ENCODE data around the gene BZW2.

The BZW2 gene

GRCh38 chr7:16645593-16646471 is at the start of gene BZW2, which contains the start of gene ANKMY2:
Gene BZW2, plus strand, starts transcription at chr7:16646181. Its CDS starts 19,263 bp downstream, at chr7:16665444.
Gene ANKMY2, minus strand, starts transcription at chr7:16645754. Its CDS starts 181 bp downstream, at chr7:16645573.
- Histone ChIP-seq H4K20me1 (ENCODE audit: control insufficient read depth, insufficient read depth, low read depth, low read length) (peaks cover 32% of the 10 kb centered on the region), H3K9me2 (replicated peaks; ENCODE audit: control insufficient read depth, low read length) (no peaks in the 10 kb centered on the region), H3F3A (ENCODE audit: control insufficient read depth, insufficient read depth) (peaks cover 19% of the 10 kb centered on the region), H3K27me3 (ENCODE audit: control insufficient read depth, low read length) (no peaks in the 10 kb centered on the region), H3K4me3 (ENCODE audit: low read length) (peak within 1 kb of the TSS; percentile 93), H3K4me1 (ENCODE audit: control insufficient read depth, low read length) (peaks cover 57% of the 10 kb centered on the region), H3K9me3 (ENCODE audit: control insufficient read depth, insufficient read depth, low read length) (no peaks in the 10 kb centered on the region), H3K36me3 (ENCODE audit: control insufficient read depth, low read length) (peaks cover 41% of the 10 kb centered on the region), H3K4me2 (ENCODE audit: low read length) (peak within 1 kb of the TSS; percentile 77), H3K27ac (ENCODE audit: low read depth, low read length) (peak within 1 kb of the TSS; percentile 40), H3K79me2 (ENCODE audit: control insufficient read depth, low read length) (peaks cover 82% of the 10 kb centered on the region)
- TF ChIP-seq EZH2phosphoT487 (IDR thresholded peaks at IDR 0.05; ENCODE audit: borderline replicate concordance, low read length): no peak
- TF ChIP-seq, protein P1, sequence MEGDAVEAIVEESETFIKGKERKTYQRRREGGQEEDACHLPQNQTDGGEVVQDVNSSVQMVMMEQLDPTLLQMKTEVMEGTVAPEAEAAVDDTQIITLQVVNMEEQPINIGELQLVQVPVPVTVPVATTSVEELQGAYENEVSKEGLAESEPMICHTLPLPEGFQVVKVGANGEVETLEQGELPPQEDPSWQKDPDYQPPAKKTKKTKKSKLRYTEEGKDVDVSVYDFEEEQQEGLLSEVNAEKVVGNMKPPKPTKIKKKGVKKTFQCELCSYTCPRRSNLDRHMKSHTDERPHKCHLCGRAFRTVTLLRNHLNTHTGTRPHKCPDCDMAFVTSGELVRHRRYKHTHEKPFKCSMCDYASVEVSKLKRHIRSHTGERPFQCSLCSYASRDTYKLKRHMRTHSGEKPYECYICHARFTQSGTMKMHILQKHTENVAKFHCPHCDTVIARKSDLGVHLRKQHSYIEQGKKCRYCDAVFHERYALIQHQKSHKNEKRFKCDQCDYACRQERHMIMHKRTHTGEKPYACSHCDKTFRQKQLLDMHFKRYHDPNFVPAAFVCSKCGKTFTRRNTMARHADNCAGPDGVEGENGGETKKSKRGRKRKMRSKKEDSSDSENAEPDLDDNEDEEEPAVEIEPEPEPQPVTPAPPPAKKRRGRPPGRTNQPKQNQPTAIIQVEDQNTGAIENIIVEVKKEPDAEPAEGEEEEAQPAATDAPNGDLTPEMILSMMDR (IDR thresholded peaks at IDR 0.05; ENCODE audit: low read depth, low read length, poor library complexity, severe bottlenecking): no peak

DNA sequence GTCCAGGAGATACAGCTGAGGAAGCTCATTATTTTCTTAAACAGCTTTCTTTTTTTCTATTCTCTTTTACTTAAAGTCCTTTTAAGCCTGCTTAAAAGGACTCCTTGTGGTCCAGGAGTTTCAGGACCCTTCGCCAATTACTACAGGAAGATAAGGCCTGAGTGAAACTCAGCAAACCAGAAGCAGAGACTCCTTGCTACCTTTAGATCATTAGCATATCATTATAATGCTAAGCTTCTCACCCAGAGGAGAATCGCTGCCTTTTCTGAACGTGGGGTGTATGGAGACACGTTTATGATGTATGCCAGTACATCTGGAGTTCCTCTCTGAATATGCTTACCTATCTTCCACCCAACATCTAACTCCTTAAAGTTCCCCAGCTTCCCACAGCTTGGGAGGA is 48.0 kb upstream of the BZW2 start:
- no peak overlapping the region for H3K27ac ChIP-seq (ENCODE audit: low read depth, low read length)
- no peak overlapping the region for H3K4me3 ChIP-seq (ENCODE audit: low read length)
- H3K4me1 ChIP-seq (ENCODE audit: control insufficient read depth, low read length): no peaks in the 10 kb centered on the region
- H3K27me3 ChIP-seq (ENCODE audit: control insufficient read depth, low read length): no peaks in the 10 kb centered on the region
- H3K36me3 ChIP-seq (ENCODE audit: control insufficient read depth, low read length): peaks cover 9% of the 10 kb centered on the region
- TF ChIP-seq, protein P1 (IDR thresholded peaks at IDR 0.05; ENCODE audit: low read depth, low read length, poor library complexity, severe bottlenecking): no peak
- no peak for TF ChIP-seq EZH2phosphoT487 (IDR thresholded peaks at IDR 0.05; ENCODE audit: borderline replicate concordance, low read length)
- H3K9me2 ChIP-seq (replicated peaks; ENCODE audit: control insufficient read depth, low read length): no peaks in the 10 kb centered on the region
- no peaks in the 10 kb centered on the region for H4K20me1 ChIP-seq (ENCODE audit: control insufficient read depth, insufficient read depth, low read depth, low read length)
- H3K4me2 ChIP-seq (ENCODE audit: low read length): no peak overlapping the region
- no peaks in the 10 kb centered on the region for H3F3A ChIP-seq (ENCODE audit: control insufficient read depth, insufficient read depth)
- H3K9me3 ChIP-seq (ENCODE audit: control insufficient read depth, insufficient read depth, low read length): no peaks in the 10 kb centered on the region
- no peaks in the 10 kb centered on the region for H3K79me2 ChIP-seq (ENCODE audit: control insufficient read depth, low read length)

GRCh38 chr7:16599860-16600259 is 46.1 kb upstream of the BZW2 start:
- no peaks in the 10 kb centered on the region for H3K4me1 ChIP-seq (ENCODE audit: control insufficient read depth, low read length)
- H3K36me3 ChIP-seq (ENCODE audit: control insufficient read depth, low read length): peaks cover 21% of the 10 kb centered on the region
- no peak overlapping the region for H3K27ac ChIP-seq (ENCODE audit: low read depth, low read length)
- TF ChIP-seq EZH2phosphoT487 (IDR thresholded peaks at IDR 0.05; ENCODE audit: borderline replicate concordance, low read length): no peak
- TF ChIP-seq, protein P1 (IDR thresholded peaks at IDR 0.05; ENCODE audit: low read depth, low read length, poor library complexity, severe bottlenecking): no peak
- H3K4me3 ChIP-seq (ENCODE audit: low read length): no peak overlapping the region
- H3K27me3 ChIP-seq (ENCODE audit: control insufficient read depth, low read length): no peaks in the 10 kb centered on the region
- H3K79me2 ChIP-seq (ENCODE audit: control insufficient read depth, low read length): no peaks in the 10 kb centered on the region
- H3F3A ChIP-seq (ENCODE audit: control insufficient read depth, insufficient read depth): no peaks in the 10 kb centered on the region
- H3K9me2 ChIP-seq (replicated peaks; ENCODE audit: control insufficient read depth, low read length): no peaks in the 10 kb centered on the region
- no peak overlapping the region for H3K4me2 ChIP-seq (ENCODE audit: low read length)
- no peaks in the 10 kb centered on the region for H3K9me3 ChIP-seq (ENCODE audit: control insufficient read depth, insufficient read depth, low read length)
- H4K20me1 ChIP-seq (ENCODE audit: control insufficient read depth, insufficient read depth, low read depth, low read length): no peaks in the 10 kb centered on the region

All from DOHH2 (cell line).